Measurements from ENCODE around the gene UPK3B. TPM values are rescaled to one million over a fixed set of nuclear protein-coding genes. Genes with fewer than 3 reads are reported as not detected.

Gene UPK3B
- total and polyA plus RNA-seq, 2 of the 13 experiments (the other 11 are each of a cell fraction or from before 2014, with no cell fraction given) = not detected

DNA sequence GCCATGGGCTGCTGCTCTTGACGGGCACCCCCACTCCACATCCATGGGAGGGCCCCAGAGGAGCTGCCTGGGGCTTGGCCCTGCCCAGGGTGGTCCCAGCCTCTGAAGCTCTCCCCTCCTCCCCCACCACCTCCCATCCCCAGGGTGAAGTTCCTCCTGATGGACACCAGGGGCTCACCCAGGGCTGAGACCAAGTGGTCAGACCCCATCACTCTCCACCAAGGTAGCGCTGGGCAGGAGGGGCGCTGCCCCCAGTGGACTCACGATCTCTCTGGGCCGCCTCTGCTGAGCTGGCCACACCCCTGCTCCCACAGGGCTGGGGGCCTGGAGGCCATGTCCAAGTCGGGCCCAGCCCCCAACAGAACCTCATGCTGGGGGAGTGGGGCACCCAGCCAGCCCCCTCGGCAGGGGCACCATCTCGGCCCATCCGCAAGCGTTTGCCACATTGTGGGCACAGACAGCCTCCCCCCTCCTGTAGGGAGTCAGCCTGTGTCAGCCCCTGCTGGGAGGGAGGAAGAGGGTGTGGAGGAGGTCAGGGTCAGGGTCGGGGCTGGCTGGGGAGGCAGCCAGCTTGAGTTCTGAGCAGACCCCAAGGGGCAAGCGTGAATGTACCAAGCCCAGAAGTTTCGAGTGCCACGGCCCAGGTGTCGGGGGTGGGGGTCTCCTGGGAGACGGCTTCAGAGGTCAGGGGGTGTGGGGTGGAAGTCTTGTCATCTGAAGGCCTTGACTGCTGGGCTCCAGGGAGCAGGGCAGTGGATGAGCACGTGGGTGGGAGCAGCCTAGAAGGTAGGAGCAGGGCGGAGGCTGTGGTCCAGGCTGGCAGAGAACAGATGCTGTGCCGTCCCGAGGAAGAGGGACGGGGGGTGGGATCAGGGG is 2.8 kb downstream of the UPK3B start (continued):
- TF ChIP-seq, protein P1, sequence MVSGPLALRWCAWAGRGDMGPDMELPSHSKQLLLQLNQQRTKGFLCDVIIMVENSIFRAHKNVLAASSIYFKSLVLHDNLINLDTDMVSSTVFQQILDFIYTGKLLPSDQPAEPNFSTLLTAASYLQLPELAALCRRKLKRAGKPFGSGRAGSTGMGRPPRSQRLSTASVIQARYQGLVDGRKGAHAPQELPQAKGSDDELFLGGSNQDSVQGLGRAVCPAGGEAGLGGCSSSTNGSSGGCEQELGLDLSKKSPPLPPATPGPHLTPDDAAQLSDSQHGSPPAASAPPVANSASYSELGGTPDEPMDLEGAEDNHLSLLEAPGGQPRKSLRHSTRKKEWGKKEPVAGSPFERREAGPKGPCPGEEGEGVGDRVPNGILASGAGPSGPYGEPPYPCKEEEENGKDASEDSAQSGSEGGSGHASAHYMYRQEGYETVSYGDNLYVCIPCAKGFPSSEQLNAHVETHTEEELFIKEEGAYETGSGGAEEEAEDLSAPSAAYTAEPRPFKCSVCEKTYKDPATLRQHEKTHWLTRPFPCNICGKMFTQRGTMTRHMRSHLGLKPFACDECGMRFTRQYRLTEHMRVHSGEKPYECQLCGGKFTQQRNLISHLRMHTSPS (CRISPR knock-in tag; IDR thresholded peaks at IDR 0.05; ENCODE audit: low read depth) = peak; percentile 64; the same call in 1 of the 2 replicates
- TF ChIP-seq, protein P2, sequence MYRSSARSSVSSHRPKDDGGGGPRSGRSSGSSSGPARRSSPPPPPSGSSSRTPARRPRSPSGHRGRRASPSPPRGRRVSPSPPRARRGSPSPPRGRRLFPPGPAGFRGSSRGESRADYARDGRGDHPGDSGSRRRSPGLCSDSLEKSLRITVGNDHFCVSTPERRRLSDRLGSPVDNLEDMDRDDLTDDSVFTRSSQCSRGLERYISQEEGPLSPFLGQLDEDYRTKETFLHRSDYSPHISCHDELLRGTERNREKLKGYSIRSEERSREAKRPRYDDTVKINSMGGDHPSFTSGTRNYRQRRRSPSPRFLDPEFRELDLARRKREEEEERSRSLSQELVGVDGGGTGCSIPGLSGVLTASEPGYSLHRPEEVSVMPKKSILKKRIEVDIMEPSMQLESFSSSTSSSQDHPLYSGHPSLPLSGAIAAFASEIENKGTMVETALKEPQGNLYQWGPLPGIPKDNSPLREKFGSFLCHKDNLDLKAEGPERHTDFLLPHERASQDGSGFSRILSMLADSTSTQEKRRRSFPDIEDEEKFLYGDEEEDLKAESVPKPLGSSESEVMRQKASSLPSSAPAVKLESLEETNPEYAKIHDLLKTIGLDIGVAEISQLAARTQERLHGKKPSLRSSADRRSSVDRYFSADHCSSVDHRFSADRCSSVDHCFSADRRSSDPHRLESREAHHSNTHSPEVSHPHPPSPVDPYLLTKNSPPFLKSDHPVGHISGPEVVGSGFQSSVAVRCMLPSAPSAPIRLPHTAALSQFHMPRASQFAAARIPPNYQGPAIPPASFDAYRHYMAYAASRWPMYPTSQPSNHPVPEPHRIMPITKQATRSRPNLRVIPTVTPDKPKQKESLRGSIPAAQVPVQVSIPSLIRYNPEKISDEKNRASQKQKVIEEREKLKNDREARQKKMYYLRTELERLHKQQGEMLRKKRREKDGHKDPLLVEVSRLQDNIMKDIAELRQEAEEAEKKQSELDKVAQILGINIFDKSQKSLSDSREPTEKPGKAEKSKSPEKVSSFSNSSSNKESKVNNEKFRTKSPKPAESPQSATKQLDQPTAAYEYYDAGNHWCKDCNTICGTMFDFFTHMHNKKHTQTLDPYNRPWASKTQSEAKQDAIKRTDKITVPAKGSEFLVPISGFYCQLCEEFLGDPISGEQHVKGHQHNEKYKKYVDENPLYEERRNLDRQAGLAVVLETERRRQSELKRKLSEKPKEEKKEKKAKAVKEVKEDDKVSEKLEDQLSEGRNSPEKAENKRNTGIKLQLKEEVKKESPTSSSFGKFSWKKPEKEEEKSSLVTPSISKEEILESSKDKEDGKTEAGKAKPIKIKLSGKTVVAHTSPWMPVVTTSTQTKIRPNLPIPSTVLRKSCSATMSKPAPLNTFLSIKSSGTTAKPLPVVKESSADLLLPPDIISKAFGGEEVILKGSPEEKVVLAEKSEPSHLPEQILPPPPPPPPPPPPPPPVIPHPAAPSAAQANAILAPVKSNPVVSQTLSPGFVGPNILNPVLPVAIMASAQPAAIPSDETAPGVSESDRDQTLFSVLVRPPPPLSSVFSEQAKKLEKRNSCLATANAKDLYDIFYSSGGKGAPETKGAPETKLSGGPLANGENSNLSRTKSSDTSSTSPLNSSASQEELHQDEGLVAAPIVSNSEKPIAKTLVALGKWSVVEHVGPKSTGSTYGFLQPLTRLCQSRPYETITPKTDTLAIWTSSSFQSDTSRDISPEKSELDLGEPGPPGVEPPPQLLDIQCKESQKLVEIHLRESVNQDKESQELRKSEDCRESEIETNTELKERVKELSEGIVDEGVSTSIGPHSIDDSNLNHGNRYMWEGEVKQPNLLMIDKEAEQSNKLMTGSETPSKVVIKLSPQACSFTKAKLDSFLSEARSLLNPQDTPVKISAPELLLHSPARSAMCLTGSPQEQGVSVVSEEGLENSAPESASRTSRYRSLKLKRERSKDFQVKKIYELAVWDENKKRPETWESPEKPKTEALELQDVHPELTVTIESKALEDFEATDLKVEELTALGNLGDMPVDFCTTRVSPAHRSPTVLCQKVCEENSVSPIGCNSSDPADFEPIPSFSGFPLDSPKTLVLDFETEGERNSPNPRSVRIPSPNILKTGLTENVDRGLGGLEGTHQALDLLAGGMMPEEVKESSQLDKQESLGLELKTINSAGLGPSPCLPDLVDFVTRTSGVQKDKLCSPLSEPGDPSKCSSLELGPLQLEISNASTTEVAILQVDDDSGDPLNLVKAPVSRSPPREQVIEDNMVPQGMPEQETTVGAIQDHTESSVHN (CRISPR knock-in tag; IDR thresholded peaks at IDR 0.05) = no peak
- TF ChIP-seq, protein P3, sequence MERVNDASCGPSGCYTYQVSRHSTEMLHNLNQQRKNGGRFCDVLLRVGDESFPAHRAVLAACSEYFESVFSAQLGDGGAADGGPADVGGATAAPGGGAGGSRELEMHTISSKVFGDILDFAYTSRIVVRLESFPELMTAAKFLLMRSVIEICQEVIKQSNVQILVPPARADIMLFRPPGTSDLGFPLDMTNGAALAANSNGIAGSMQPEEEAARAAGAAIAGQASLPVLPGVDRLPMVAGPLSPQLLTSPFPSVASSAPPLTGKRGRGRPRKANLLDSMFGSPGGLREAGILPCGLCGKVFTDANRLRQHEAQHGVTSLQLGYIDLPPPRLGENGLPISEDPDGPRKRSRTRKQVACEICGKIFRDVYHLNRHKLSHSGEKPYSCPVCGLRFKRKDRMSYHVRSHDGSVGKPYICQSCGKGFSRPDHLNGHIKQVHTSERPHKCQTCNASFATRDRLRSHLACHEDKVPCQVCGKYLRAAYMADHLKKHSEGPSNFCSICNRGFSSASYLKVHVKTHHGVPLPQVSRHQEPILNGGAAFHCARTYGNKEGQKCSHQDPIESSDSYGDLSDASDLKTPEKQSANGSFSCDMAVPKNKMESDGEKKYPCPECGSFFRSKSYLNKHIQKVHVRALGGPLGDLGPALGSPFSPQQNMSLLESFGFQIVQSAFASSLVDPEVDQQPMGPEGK (CRISPR knock-in tag; IDR thresholded peaks at IDR 0.05) = peak; percentile 76
- TF ChIP-seq NRL (CRISPR knock-in tag; IDR thresholded peaks at IDR 0.05; ENCODE audit: borderline replicate concordance) (peak; percentile 61; the same call in 1 of the 2 replicates), DPF2 (CRISPR knock-in tag; IDR thresholded peaks at IDR 0.05; ENCODE audit: borderline replicate concordance, low read depth) (no peak), SMAD1 (CRISPR knock-in tag; IDR thresholded peaks at IDR 0.05; ENCODE audit: borderline replicate concordance, low read depth) (no peak), ZNF550 (CRISPR knock-in tag; IDR thresholded peaks at IDR 0.05; ENCODE audit: borderline replicate concordance) (no peak), TCF7 (IDR thresholded peaks at IDR 0.05; ENCODE audit: low read depth) (no peak), ZNF557 (CRISPR knock-in tag; IDR thresholded peaks at IDR 0.05) (no peak)
- TF ChIP-seq, protein P4, sequence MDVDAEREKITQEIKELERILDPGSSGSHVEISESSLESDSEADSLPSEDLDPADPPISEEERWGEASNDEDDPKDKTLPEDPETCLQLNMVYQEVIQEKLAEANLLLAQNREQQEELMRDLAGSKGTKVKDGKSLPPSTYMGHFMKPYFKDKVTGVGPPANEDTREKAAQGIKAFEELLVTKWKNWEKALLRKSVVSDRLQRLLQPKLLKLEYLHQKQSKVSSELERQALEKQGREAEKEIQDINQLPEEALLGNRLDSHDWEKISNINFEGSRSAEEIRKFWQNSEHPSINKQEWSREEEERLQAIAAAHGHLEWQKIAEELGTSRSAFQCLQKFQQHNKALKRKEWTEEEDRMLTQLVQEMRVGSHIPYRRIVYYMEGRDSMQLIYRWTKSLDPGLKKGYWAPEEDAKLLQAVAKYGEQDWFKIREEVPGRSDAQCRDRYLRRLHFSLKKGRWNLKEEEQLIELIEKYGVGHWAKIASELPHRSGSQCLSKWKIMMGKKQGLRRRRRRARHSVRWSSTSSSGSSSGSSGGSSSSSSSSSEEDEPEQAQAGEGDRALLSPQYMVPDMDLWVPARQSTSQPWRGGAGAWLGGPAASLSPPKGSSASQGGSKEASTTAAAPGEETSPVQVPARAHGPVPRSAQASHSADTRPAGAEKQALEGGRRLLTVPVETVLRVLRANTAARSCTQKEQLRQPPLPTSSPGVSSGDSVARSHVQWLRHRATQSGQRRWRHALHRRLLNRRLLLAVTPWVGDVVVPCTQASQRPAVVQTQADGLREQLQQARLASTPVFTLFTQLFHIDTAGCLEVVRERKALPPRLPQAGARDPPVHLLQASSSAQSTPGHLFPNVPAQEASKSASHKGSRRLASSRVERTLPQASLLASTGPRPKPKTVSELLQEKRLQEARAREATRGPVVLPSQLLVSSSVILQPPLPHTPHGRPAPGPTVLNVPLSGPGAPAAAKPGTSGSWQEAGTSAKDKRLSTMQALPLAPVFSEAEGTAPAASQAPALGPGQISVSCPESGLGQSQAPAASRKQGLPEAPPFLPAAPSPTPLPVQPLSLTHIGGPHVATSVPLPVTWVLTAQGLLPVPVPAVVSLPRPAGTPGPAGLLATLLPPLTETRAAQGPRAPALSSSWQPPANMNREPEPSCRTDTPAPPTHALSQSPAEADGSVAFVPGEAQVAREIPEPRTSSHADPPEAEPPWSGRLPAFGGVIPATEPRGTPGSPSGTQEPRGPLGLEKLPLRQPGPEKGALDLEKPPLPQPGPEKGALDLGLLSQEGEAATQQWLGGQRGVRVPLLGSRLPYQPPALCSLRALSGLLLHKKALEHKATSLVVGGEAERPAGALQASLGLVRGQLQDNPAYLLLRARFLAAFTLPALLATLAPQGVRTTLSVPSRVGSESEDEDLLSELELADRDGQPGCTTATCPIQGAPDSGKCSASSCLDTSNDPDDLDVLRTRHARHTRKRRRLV (CRISPR knock-in tag; IDR thresholded peaks at IDR 0.05) = no peak

Data from HepG2 (cell line).